Measurements from ENCODE around the gene PTPN21.

DNA sequence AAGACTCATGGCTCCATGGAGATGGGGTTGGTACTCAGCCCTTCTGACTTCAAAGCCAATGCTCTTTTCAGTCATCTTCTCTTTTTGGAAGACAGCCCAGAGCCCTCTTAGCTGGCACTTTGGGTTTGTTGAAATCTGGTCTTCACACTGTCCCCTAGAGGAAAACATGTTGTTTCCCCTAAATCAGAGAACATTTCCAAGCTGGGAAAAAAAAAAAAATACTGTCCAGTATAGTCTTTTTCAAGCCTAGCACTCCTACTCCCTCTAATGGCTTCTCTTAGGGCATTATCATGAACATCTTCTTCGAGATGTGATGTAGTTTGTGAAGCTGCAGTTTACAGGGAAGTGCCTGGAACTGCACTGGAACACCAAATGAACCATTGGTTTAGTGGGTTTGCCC, 5.0 kb upstream of the PTPN21 start:
- TF ChIP-seq TAF1 (conservative IDR thresholded peaks at IDR 0.05) (no peak), YY1 (IDR thresholded peaks at IDR 0.05) (no peak), GABPA (IDR thresholded peaks at IDR 0.05 in 1 of 2, conservative IDR thresholded peaks at IDR 0.05 in 1 of 2) (no peak), RAD21 (IDR thresholded peaks at IDR 0.05) (peak; percentile 76 to 77), EGR1 (IDR thresholded peaks at IDR 0.05; ENCODE audit: low read depth in 2 of 2) (no peak), JUND (IDR thresholded peaks at IDR 0.05) (no peak), FOXA1 (IDR thresholded peaks at IDR 0.05) (no peak), SP1 (IDR thresholded peaks at IDR 0.05) (no peak)
- TF ChIP-seq, protein P1, sequence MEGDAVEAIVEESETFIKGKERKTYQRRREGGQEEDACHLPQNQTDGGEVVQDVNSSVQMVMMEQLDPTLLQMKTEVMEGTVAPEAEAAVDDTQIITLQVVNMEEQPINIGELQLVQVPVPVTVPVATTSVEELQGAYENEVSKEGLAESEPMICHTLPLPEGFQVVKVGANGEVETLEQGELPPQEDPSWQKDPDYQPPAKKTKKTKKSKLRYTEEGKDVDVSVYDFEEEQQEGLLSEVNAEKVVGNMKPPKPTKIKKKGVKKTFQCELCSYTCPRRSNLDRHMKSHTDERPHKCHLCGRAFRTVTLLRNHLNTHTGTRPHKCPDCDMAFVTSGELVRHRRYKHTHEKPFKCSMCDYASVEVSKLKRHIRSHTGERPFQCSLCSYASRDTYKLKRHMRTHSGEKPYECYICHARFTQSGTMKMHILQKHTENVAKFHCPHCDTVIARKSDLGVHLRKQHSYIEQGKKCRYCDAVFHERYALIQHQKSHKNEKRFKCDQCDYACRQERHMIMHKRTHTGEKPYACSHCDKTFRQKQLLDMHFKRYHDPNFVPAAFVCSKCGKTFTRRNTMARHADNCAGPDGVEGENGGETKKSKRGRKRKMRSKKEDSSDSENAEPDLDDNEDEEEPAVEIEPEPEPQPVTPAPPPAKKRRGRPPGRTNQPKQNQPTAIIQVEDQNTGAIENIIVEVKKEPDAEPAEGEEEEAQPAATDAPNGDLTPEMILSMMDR (IDR thresholded peaks at IDR 0.05; ENCODE audit: low read depth, low read length, missing input control): peak; percentile 33
- TF ChIP-seq, protein P2, sequence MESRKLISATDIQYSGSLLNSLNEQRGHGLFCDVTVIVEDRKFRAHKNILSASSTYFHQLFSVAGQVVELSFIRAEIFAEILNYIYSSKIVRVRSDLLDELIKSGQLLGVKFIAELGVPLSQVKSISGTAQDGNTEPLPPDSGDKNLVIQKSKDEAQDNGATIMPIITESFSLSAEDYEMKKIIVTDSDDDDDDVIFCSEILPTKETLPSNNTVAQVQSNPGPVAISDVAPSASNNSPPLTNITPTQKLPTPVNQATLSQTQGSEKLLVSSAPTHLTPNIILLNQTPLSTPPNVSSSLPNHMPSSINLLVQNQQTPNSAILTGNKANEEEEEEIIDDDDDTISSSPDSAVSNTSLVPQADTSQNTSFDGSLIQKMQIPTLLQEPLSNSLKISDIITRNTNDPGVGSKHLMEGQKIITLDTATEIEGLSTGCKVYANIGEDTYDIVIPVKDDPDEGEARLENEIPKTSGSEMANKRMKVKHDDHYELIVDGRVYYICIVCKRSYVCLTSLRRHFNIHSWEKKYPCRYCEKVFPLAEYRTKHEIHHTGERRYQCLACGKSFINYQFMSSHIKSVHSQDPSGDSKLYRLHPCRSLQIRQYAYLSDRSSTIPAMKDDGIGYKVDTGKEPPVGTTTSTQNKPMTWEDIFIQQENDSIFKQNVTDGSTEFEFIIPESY (IDR thresholded peaks at IDR 0.05): no peak
- TF ChIP-seq, protein P3, sequence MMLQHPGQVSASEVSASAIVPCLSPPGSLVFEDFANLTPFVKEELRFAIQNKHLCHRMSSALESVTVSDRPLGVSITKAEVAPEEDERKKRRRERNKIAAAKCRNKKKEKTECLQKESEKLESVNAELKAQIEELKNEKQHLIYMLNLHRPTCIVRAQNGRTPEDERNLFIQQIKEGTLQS (IDR thresholded peaks at IDR 0.05): no peak
- TF ChIP-seq, protein P4, sequence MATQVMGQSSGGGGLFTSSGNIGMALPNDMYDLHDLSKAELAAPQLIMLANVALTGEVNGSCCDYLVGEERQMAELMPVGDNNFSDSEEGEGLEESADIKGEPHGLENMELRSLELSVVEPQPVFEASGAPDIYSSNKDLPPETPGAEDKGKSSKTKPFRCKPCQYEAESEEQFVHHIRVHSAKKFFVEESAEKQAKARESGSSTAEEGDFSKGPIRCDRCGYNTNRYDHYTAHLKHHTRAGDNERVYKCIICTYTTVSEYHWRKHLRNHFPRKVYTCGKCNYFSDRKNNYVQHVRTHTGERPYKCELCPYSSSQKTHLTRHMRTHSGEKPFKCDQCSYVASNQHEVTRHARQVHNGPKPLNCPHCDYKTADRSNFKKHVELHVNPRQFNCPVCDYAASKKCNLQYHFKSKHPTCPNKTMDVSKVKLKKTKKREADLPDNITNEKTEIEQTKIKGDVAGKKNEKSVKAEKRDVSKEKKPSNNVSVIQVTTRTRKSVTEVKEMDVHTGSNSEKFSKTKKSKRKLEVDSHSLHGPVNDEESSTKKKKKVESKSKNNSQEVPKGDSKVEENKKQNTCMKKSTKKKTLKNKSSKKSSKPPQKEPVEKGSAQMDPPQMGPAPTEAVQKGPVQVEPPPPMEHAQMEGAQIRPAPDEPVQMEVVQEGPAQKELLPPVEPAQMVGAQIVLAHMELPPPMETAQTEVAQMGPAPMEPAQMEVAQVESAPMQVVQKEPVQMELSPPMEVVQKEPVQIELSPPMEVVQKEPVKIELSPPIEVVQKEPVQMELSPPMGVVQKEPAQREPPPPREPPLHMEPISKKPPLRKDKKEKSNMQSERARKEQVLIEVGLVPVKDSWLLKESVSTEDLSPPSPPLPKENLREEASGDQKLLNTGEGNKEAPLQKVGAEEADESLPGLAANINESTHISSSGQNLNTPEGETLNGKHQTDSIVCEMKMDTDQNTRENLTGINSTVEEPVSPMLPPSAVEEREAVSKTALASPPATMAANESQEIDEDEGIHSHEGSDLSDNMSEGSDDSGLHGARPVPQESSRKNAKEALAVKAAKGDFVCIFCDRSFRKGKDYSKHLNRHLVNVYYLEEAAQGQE (IDR thresholded peaks at IDR 0.05): no peak
